ENCODE results near the gene KCNV2. TPM values are rescaled to one million over a fixed set of nuclear protein-coding genes. Genes with fewer than 3 reads are reported as not detected.

KCNV2 gene
- polyA plus RNA-seq, 1 donor from 2014 or later = not detected

DNA sequence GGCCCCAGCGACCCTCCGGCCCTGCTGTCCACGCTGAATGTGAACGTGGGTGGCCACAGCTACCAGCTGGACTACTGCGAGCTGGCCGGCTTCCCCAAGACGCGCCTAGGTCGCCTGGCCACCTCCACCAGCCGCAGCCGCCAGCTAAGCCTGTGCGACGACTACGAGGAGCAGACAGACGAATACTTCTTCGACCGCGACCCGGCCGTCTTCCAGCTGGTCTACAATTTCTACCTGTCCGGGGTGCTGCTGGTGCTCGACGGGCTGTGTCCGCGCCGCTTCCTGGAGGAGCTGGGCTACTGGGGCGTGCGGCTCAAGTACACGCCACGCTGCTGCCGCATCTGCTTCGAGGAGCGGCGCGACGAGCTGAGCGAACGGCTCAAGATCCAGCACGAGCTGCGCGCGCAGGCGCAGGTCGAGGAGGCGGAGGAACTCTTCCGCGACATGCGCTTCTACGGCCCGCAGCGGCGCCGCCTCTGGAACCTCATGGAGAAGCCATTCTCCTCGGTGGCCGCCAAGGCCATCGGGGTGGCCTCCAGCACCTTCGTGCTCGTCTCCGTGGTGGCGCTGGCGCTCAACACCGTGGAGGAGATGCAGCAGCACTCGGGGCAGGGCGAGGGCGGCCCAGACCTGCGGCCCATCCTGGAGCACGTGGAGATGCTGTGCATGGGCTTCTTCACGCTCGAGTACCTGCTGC lies 839 bp downstream of the KCNV2 start:
- Histone ChIP-seq H4K20me1 (ENCODE audit: insufficient read depth) (no peaks in the 10 kb centered on the region), H3K9me3 (ENCODE audit: low read length) (no peaks in the 10 kb centered on the region)

GRCh38 chr9:2718698-2719033 lies 1.4 kb downstream of the KCNV2 start:
- Histone ChIP-seq H4K20me1 (ENCODE audit: insufficient read depth) (no peaks in the 10 kb centered on the region), H3K4me2 (ENCODE audit: low read length) (no peak overlapping the region), H3F3A (ENCODE audit: insufficient read depth, low read length, poor library complexity, severe bottlenecking) (no peaks in the 10 kb centered on the region), H3K79me2 (replicated peaks; ENCODE audit: insufficient read depth, low read length) (no peaks in the 10 kb centered on the region), H2AFZ (ENCODE audit: low read depth, low read length) (no peak overlapping the region), H3K4me3 (ENCODE audit: low read length) (no peak overlapping the region), H3K9ac (ENCODE audit: low read length) (no peak overlapping the region), H3K36me3 (ENCODE audit: insufficient read depth, low read length) (no peaks in the 10 kb centered on the region), H3K27ac (ENCODE audit: low read length) (no peak overlapping the region), H3K9me2 (ENCODE audit: insufficient read depth, low read length) (no peaks in the 10 kb centered on the region), H3K27me3 (ENCODE audit: insufficient read depth, low read depth, low read length) (no peaks in the 10 kb centered on the region), H3K9me3 (ENCODE audit: low read length) (no peaks in the 10 kb centered on the region)
- TF ChIP-seq EZH2 (IDR thresholded peaks at IDR 0.05; ENCODE audit: borderline replicate concordance, insufficient read depth, low read length, poor library complexity, severe bottlenecking) (no peak), EP300 (conservative IDR thresholded peaks at IDR 0.05; ENCODE audit: poor library complexity, severe bottlenecking) (no peak), CTCF (IDR thresholded peaks at IDR 0.05; ENCODE audit: poor library complexity, severe bottlenecking) (no peak), RAD21 (conservative IDR thresholded peaks at IDR 0.05) (no peak), MXI1 (conservative IDR thresholded peaks at IDR 0.05; ENCODE audit: poor library complexity, severe bottlenecking) (no peak), SMC3 (conservative IDR thresholded peaks at IDR 0.05; ENCODE audit: poor library complexity) (no peak), TAF1 (IDR thresholded peaks at IDR 0.05; ENCODE audit: low read depth) (no peak)
- TF ChIP-seq, protein P1, sequence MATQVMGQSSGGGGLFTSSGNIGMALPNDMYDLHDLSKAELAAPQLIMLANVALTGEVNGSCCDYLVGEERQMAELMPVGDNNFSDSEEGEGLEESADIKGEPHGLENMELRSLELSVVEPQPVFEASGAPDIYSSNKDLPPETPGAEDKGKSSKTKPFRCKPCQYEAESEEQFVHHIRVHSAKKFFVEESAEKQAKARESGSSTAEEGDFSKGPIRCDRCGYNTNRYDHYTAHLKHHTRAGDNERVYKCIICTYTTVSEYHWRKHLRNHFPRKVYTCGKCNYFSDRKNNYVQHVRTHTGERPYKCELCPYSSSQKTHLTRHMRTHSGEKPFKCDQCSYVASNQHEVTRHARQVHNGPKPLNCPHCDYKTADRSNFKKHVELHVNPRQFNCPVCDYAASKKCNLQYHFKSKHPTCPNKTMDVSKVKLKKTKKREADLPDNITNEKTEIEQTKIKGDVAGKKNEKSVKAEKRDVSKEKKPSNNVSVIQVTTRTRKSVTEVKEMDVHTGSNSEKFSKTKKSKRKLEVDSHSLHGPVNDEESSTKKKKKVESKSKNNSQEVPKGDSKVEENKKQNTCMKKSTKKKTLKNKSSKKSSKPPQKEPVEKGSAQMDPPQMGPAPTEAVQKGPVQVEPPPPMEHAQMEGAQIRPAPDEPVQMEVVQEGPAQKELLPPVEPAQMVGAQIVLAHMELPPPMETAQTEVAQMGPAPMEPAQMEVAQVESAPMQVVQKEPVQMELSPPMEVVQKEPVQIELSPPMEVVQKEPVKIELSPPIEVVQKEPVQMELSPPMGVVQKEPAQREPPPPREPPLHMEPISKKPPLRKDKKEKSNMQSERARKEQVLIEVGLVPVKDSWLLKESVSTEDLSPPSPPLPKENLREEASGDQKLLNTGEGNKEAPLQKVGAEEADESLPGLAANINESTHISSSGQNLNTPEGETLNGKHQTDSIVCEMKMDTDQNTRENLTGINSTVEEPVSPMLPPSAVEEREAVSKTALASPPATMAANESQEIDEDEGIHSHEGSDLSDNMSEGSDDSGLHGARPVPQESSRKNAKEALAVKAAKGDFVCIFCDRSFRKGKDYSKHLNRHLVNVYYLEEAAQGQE (IDR thresholded peaks at IDR 0.05; ENCODE audit: borderline replicate concordance) = no peak

More for the DNA sequence above, 839 bp downstream of the KCNV2 start:
- no peaks in the 10 kb centered on the region for H3F3A ChIP-seq (ENCODE audit: insufficient read depth, low read length, poor library complexity, severe bottlenecking)
- H3K36me3 ChIP-seq (ENCODE audit: insufficient read depth, low read length) = no peaks in the 10 kb centered on the region
- no peaks in the 10 kb centered on the region for H3K9me2 ChIP-seq (ENCODE audit: insufficient read depth, low read length)
- no peak overlapping the region for H3K9ac ChIP-seq (ENCODE audit: low read length)
- no peaks in the 10 kb centered on the region for H3K27me3 ChIP-seq (ENCODE audit: insufficient read depth, low read depth, low read length)
- TF ChIP-seq SMC3 (conservative IDR thresholded peaks at IDR 0.05; ENCODE audit: poor library complexity) = no peak
- no peak for TF ChIP-seq CTCF (IDR thresholded peaks at IDR 0.05; ENCODE audit: poor library complexity, severe bottlenecking)
- no peak for TF ChIP-seq MXI1 (conservative IDR thresholded peaks at IDR 0.05; ENCODE audit: poor library complexity, severe bottlenecking)
- no peak for TF ChIP-seq EP300 (conservative IDR thresholded peaks at IDR 0.05; ENCODE audit: poor library complexity, severe bottlenecking)
- no peak for TF ChIP-seq EZH2 (IDR thresholded peaks at IDR 0.05; ENCODE audit: borderline replicate concordance, insufficient read depth, low read length, poor library complexity, severe bottlenecking)
- TF ChIP-seq POLR2AphosphoS5 (IDR thresholded peaks at IDR 0.05) = no peak
- TF ChIP-seq, protein P1 (IDR thresholded peaks at IDR 0.05; ENCODE audit: borderline replicate concordance) = no peak
- no peak for TF ChIP-seq RAD21 (conservative IDR thresholded peaks at IDR 0.05)
- no peak for TF ChIP-seq TAF1 (IDR thresholded peaks at IDR 0.05; ENCODE audit: low read depth)
- no peak overlapping the region for H3K27ac ChIP-seq (ENCODE audit: low read length)
- no peak overlapping the region for H3K4me3 ChIP-seq (ENCODE audit: low read length)
- H3K79me2 ChIP-seq (replicated peaks; ENCODE audit: insufficient read depth, low read length) = no peaks in the 10 kb centered on the region
- no peak overlapping the region for H3K4me2 ChIP-seq (ENCODE audit: low read length)
- H2AFZ ChIP-seq (ENCODE audit: low read depth, low read length) = no peak overlapping the region
